ENCODE data around the gene BCLAF3. TPM values are rescaled to one million over a fixed set of nuclear protein-coding genes. Genes with fewer than 3 reads are reported as not detected.

BCLAF3 gene
- polyA plus RNA-seq, 2 of the 4 experiments (the other 2 are of a cell fraction): 3.7 to 4.1 TPM

GRCh38 chrX:20037186-20037585 lies 46.3 kb upstream of the BCLAF3 start:
- no peak for ATAC-seq
- Histone ChIP-seq H3K4me2 (no peak overlapping the region), H3K27ac (no peak overlapping the region), H3K9me3 (no peaks in the 10 kb centered on the region), H3K4me1 (no peaks in the 10 kb centered on the region), H3K4me3 (no peak overlapping the region)
- POLR2A ChIA-PET: no interaction called here
- CTCF ChIA-PET: no interaction called here
- no peak for FAIRE-seq
- TF ChIP-seq ZFP36 (IDR thresholded peaks at IDR 0.05; ENCODE audit: borderline replicate concordance, partially characterized antibody) (no peak), EHF (CRISPR knock-in tag; IDR thresholded peaks at IDR 0.05) (no peak), PBX3 (IDR thresholded peaks at IDR 0.05) (no peak), FOSB (CRISPR knock-in tag; IDR thresholded peaks at IDR 0.05) (no peak), HOXA7 (CRISPR knock-in tag; IDR thresholded peaks at IDR 0.05) (no peak), HOXB13 (CRISPR knock-in tag; IDR thresholded peaks at IDR 0.05; ENCODE audit: low read depth) (no peak), CHD4 (IDR thresholded peaks at IDR 0.05; ENCODE audit: borderline replicate concordance) (no peak), MYC (IDR thresholded peaks at IDR 0.05; ENCODE audit: borderline replicate concordance, low read length) (no peak), ZSCAN20 (CRISPR knock-in tag; IDR thresholded peaks at IDR 0.05) (no peak), MAX (IDR thresholded peaks at IDR 0.05) (no peak), FOSL2 (IDR thresholded peaks at IDR 0.05) (no peak), FOSL2 (CRISPR knock-in tag; IDR thresholded peaks at IDR 0.05) (no peak), SMC3 (IDR thresholded peaks at IDR 0.05) (no peak)
- DNase-seq (ENCODE audit: low read depth in 1 of 2, low spot score in 1 of 2): no peak
- 95% methylated on average over 6 of the region's 6 CpGs for WGBS (ENCODE audit: missing lambda C conversion rate)

GRCh38 chrX:20032201-20032600 lies 41.3 kb upstream of the BCLAF3 start:
- FAIRE-seq (no peak), DNase-seq (ENCODE audit: low read depth in 1 of 2, low spot score in 1 of 2) (no peak), ATAC-seq (no peak)
- Histone ChIP-seq H3K4me2 (no peak overlapping the region), H3K27ac (no peak overlapping the region), H3K4me3 (no peak overlapping the region), H3K9me3 (no peaks in the 10 kb centered on the region), H3K4me1 (peaks cover 14% of the 10 kb centered on the region; the same call in 2 of the 3 replicates)
- POLR2A ChIA-PET: no interaction called here
- TF ChIP-seq RAD21 (conservative IDR thresholded peaks at IDR 0.05 in 1 of 2, IDR thresholded peaks at IDR 0.05 in 1 of 2) (no peak), NFE2L2 (conservative IDR thresholded peaks at IDR 0.05; ENCODE audit: low read length) (no peak), NPAS2 (CRISPR knock-in tag; IDR thresholded peaks at IDR 0.05; ENCODE audit: borderline replicate concordance) (no peak), ZC3H11A (IDR thresholded peaks at IDR 0.05) (no peak), RFX5 (IDR thresholded peaks at IDR 0.05) (no peak), TFCP2L1 (CRISPR knock-in tag; IDR thresholded peaks at IDR 0.05) (no peak), TP53 (CRISPR knock-in tag; IDR thresholded peaks at IDR 0.05) (no peak), ELK1 (IDR thresholded peaks at IDR 0.05; ENCODE audit: low read depth, low read length) (no peak), EP300 (IDR thresholded peaks at IDR 0.05) (no peak), FOXS1 (CRISPR knock-in tag; IDR thresholded peaks at IDR 0.05) (no peak), KDM5A (IDR thresholded peaks at IDR 0.05) (no peak), POLR2A (IDR thresholded peaks at IDR 0.05; ENCODE audit: low read length) (no peak), PHF8 (IDR thresholded peaks at IDR 0.05; ENCODE audit: borderline replicate concordance, low read depth) (no peak), RARB (CRISPR knock-in tag; IDR thresholded peaks at IDR 0.05) (no peak)
- 64% methylated on average over 2 of the region's 2 CpGs for WGBS (ENCODE audit: missing lambda C conversion rate)
- CTCF ChIA-PET: interaction anchor here (1.5 kb wide), 1 partner anchor 35 kb away, joined by 8 read pairs; no protein-coding TSS in a partner anchor
